ENCODE measurements around the gene DMRT2.

The DMRT2 gene

DNA sequence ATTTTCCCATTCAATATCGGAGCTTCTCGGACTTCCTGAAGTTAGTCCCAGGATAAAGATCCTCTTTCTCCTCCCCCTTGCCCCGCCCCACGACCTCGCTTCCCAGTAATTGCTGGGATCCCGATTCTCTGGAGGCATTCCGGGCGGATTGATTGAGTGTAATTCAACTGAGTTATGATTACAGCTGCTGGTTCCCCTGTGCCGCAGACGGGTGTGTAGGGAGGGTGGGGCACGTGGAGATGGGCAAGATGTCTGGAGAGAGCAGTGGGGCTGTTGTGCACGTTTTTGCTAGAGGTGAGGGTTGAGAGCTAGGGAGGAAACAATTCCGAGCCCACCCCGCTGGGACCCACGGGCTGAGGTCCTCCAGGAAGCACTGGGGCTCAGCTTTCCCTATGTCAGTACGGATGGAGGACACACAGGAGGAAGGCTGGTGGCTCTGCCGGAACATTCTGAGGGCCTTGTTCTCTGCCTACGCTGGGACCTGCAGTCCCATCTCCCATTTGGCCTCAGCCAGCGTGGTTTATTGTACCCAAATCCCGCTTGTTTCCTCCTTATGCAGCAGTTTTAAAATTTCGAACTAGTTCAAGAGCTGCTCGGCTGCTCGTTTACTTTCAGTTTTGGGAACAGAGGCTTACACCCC is 2.4 kb upstream of the DMRT2 start:
- DNase-seq (ENCODE audit: low spot score) = no peak

DNA sequence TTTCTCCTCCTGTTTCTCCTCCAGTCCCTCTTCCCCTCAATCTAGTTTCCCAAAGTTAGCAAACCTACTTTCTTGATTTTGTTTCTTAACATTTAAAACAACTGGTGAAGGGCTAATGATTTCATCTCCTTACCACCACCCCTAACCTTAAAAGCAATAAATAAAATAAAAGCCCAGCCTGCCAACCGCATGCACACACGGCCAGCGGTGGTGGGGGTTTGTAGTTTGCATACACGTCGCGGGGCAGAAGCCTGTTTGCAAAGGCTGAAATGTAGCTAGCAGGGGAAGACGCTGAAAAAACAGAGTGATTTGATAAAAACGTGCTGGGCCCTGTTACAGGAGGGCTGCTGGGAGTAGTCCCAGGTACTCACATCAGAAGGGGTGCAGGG is 1.9 kb upstream of the DMRT2 start:
- no peak for DNase-seq (ENCODE audit: low spot score)

DNA sequence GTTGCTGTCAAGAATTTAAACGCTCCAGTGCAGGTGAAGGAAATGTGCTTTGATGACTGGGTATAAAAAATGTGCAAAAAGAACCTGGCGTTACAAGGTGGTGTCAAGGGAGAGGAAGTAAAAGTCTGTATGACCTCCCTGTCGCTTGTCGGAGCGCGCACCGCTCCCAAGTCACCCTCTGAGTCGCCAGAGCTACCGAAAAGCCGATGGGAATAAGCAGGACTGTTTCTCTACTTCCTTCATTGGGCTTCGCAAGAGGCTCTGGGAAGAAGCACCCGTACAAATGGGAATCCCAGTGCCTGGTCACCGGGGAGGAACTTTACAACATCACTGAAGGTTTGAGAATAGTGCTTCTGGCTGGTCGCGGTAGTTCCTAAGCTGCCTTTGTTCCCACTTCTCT is 1.3 kb upstream of the DMRT2 start:
- DNase-seq (ENCODE audit: low spot score) = no peak

DNA sequence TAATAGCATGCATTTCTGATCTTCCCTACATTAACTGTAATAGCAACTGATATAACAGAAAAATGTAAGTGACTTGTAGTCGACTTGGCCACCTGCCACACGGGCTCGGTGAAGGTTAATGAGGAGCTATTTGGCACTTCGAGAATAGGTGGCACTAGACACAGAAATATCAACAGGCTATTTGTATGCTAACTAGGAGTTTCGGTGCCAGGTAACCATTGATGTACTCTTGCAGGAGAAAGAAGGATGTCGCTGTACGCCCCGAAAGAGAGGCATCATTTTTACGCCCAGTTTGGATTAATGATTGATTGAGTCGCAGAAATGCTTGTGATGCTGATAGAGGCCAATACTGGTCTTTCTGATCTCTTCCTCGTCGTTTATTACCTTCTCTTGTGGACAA is 516 bp upstream of the DMRT2 start:
- DNase-seq (ENCODE audit: low spot score) = no peak

DNA sequence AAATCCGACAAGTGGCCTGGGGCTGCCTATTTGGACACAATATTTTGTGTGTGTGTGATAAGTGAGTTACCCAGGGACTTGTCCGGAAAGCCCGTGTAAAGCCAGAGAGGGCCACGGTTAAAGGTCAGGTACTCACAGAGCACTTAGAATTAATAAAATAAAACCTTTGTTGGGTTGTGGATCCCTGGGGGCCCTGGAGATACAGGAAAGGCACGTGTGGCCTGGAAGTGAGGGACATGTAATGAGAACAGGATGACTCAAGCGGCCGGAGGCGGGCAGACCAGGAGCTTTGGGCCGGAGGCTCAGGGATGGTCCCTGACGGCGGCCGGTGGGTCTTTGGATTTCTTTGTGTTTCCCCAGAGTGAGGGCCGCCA is 1.0 kb downstream of the DMRT2 start:
- no peak for DNase-seq (ENCODE audit: low spot score)

DNA sequence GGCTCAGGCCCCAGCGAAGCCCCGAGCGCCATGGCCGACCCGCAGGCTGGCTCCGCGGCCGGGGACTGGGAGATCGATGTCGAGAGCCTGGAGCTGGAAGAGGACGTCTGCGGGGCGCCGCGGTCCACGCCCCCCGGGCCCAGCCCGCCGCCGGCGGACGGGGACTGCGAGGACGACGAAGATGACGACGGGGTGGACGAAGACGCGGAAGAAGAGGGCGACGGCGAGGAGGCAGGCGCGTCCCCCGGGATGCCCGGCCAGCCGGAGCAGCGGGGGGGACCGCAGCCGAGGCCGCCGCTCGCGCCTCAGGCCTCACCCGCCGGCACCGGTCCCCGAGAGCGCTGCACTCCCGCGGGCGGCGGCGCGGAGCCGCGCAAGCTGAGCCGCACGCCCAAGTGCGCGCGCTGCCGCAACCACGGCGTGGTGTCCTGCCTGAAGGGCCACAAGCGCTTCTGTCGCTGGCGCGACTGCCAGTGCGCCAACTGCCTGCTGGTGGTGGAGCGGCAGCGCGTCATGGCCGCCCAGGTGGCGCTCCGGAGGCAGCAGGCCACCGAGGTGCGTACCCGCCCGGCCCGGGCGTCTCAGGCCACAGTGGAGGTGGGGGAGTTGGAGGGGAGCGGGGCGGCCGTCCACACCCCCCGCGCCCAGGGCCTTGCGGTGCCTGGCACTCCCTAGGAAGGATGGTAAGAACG is 1.6 kb downstream of the DMRT2 start:
- DNase-seq (ENCODE audit: low spot score) = no peak

DNA sequence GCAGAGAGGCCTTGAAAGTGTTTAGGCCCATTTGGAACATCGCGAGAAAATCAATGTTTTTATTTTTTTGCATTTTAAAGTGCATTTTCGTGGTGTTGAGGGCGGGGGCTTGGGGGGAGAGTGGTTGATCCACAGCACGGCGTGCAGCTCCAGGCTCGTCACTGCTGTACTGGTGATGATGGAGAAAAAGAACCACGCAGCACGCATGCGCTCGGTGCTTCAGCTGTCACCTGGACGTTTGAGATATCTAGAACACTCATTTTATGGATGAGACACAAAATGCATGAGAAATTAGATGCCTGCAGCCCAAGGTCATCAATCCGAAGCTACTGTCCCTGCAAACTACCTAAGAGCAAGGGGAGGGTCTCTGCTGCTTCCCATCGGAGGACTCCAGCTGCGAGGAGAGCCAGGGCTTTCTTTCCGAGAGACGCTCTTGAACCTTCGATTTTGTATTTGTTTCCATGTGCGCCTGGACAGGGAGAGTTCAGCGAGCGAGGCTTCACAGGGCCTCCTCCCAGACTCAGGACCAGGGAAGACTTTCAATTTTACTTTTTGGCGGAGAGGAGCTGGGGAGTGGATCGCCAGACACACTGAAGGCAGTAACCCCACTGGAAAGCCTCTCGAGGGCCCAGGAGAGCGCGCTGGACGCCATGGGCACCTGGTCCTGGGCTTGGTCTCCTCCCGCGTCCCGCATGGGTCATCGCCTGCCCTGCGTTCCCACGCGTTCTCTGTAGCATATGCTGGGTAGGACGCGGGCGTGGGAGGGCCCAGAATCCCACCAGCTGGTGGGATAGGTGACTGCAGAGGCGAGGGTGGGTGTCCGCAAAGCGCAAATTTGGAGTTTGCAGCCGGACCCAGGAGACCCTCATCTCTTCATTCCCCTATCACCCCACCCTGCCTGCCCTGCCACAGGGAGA is 2.5 kb downstream of the DMRT2 start:
- DNase-seq (ENCODE audit: low spot score) = no peak

DNA sequence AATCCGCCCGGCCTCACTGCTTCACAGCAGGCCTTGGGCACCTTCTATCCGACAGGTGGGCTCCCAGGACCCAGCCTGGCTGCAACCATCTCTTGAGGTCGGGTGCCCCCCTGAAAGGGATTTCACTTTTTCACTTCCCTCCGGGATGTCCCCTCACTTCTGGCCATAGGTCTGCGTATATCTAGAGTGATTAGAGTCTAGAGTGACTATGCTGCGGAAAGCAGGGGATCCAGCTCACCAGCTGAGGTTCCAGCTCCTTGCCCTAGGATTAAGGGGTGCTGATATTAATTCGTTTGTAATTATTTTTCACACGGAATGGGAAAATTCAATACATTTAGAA is 3.1 kb downstream of the DMRT2 start:
- DNase-seq (ENCODE audit: low spot score) = no peak

DNA sequence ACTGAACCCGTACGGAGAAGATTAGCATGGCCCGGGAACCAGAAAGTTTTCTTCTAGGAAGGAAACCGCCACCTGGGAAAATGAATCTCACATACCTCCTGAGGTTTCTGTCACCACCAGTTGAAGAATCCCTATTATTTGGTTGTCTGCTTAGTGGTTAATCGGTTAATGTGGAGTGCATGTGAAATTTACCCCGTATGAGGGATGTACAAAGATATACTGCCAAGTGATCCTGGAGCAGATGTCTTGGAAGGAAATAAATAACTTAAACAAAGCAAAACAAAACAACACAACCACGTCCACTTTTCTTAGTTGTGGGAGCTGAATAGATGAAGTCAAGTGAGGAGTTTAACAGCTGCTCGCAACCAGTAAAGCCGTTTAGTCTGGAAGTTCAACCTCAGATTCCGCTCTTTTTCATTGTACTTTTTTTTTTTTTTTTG is 3.8 kb downstream of the DMRT2 start:
- DNase-seq (ENCODE audit: low spot score) = no peak

DNA sequence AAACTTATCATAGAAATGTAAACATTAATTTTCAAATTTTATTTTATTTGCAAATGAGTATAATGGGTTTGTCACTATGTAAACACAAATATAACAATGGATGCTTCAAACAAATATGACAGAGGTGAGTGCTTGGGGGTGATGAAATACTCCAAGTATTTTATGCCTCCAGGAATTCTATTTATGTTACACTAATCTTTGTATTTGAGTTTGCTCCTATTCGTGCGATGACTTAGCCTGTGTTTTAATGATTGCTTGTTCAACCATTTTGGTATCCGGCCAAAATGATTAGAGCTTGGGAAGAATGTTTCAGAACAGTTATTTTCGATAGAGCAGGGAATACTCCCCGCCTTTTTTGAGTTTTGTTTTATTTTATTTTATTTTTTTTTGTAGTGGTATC is 5.0 kb downstream of the DMRT2 start:
- DNase-seq (ENCODE audit: low spot score) = no peak

DNA sequence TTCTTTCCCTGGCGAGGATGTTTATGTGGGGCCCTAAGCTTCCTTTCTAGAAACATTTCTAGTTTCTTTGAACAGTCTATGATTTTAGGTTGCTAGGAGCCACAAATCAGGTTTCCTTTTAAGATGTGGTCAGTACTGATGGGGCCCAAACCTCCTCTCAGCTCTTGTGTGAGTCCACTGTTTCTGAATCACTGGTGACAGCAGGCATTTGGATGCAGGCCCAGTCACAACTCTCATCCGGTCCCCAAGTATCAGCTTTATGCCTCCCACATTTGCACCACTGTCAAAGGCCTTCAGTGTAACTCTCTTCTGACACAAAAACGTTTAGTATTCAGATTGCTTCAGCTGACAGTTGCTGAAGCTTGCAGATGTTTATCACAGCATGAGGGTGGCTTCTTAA is 7.8 kb downstream of the DMRT2 start:
- DNase-seq (ENCODE audit: low spot score) = no peak

DNA sequence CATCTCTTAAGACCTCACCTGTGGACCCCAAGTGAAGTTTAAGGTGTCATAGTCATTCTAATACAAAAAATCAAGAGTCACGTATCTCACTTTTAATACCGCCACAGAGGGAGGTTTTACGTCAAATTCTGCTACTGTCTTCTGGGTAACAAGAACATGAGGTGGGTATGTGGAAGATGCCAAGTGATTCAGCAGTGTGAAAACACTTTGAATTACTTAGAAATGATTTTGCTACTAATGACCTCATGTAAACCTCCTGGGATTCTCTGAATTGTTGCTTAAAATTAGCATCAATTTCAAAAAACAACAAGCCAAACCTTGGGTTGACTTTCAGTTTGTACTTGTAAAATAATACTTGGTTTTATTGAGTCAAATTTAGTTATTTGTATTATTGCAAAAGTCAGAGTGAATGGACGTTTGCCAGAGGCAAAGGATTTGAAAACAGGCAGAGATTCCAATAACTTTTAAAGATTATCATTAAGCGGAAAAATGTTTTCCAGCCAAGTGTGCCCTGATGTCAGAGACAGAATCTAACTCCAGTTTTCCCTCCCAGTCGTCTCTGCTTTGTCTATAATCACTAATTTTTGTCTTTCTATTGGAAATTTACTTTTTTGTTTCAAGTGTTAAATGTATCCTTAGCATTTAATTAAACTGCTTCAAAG is 8.8 kb downstream of the DMRT2 start:
- no peak for DNase-seq (ENCODE audit: low spot score)

DNA sequence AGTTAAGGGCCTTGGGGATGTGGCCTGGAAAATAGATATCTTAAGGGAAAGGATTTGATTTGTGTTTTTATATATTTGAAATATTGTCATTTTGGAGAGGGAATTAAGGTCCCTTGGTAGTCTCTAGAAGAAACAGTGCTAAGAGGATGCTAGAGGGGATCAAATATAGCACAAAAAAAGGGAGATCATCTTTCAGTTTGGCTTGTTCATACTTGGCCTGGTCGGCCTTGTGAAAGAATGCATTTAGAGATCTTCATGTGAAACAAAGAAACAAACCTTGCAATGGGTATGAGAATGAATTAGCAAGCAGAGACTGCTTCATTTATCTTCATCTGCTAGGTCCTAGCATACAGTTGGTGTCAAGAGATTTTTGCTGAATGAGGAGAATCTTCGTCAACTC is 15.0 kb downstream of the DMRT2 start:
- no peak for DNase-seq (ENCODE audit: low spot score)

DNA sequence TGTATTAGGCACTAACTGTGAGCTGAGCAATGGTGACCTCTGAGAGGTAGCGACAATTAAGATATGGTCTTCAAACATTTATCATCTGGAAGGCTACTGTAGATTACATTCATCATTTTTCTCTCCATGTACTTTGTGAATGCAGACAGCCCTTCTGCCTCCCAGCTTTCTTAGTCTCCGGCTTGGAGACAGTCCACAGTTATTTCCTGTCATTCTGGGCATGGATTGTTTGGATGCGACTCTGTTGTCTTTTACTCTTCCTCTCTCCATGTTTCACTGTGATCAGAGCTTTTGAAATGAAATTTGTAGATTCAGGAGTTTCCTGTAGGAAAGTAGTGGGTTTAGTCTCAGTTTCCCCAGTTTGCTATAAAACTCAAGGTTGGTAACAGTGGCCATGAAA is 20.5 kb downstream of the DMRT2 start:
- no peak for DNase-seq (ENCODE audit: low spot score)

DNA sequence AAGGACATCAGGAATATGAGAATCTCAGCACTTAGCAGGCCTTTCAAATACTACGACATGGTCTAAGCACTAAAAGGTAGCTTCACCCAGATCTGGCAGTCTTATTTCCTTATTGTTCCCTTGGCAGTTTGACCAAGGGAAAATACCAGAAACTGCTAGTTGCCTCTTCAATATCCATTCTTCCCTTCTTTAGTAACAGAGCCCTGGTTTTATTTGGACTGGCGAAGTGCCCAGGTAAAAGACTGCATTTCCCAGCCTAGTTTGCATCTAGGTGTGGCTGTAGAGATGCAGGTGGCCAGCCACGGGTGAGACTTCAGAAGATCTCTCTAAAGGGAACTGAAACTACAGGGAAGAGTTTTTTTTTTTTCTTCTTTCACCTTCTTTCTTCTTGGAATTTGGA is 21.6 kb downstream of the DMRT2 start:
- no peak for DNase-seq (ENCODE audit: low spot score)

DNA sequence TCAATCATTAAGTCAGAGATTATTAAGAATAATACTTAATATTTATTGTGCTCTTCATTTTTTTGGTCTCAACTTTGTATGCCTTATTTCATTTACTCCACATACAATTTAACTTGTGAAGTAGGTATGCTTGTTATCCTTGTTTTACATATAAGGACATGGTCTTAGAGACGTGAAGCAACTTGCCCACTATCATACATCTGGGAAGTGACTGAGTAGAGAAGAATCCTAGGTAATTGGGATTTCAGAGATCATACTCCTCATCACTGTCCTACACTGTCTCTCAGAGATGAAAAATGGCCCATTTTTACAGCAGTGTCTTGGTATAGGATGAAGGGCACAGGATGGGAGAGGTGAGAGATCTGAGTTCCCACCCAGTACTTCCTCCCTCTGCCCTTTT is 23.3 kb downstream of the DMRT2 start:
- DNase-seq (ENCODE audit: low spot score) = no peak

DNA sequence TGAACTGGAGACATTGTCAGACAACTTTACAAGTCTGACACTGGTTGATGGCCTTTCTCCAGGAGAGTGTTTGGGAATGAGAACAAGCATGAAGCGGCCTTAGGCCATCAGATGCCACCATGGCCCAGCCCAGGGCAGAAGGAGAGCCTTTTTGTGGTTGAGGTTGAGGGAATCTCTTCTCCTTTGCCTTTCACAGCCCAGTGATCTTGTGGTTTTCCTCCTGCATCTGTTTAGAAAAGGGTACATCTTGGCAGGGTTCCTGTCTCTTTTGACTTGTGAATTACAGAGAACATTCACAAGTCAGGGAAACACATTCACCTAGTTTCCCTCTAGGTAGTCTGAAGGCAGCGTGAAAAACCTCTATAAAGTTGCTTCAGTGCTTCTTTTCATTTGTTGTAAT is 27.5 kb downstream of the DMRT2 start:
- DNase-seq (ENCODE audit: low spot score) = no peak

DNA sequence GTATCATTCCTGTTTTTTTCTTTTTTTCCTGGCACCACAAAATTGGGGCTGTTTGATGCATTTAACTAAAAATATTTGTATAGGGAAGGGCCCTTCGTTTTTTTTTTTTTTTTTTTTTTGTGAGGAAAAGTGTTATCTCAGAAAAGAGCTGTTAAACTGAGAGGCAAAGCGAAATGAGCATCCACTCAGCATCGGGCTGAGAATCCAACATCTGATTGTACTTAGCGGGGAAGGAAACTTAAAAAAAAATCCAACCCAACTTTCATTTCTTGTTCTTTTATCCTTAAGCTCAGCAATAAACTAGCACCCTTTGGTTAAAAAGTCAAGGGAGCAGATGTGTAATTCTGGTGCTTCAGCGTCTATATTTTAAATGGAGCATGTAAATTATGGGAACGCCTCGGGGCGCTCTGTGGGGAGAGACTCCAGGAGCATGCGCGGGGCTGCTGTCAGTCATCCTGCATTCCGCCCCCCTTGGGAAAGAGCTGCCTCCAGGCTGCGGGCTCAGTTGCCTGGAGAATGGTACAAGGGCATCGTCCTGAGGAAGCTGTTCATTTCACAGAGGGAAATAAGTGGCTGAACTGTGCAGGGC is 33.3 kb downstream of the DMRT2 start:
- no peak for DNase-seq (ENCODE audit: low spot score)

DNA sequence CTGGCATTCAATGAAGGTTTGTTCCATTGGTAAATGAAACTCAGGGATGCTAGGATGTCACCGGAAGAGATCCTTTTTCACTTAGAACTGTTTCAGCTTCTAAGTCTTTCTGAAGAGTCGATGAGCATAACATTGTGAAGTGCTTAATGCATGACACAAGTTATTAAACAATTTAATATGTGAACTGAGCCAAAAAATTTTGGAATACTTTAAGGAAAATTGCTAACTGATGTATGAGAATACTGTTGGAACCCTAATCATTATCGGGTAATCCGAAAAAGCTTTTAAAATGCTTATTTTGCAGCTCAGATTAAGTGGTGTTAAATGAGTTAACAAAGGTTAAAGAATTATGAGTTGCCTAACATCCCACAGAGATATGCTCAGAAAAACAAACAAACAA is 34.9 kb downstream of the DMRT2 start:
- DNase-seq (ENCODE audit: low spot score) = no peak

DNA sequence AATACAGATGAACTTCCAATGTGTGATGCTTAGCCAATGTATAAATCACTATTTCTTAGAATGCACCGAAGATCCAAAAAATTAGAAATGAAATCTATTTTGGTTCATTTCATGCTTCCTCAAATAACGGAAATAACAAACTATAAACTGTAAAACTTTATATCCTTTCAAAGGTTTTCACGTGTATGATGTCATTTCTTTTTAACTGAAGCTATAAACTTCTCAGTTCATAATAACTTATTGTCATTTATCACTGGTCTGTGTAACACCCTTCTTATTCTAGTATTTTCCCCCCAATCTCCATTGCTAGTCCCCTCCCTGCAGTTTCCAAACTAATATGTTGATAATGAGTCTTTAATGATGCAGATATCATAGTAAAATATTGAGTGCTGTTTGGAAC is 36.4 kb downstream of the DMRT2 start:
- DNase-seq (ENCODE audit: low spot score) = no peak

DNA sequence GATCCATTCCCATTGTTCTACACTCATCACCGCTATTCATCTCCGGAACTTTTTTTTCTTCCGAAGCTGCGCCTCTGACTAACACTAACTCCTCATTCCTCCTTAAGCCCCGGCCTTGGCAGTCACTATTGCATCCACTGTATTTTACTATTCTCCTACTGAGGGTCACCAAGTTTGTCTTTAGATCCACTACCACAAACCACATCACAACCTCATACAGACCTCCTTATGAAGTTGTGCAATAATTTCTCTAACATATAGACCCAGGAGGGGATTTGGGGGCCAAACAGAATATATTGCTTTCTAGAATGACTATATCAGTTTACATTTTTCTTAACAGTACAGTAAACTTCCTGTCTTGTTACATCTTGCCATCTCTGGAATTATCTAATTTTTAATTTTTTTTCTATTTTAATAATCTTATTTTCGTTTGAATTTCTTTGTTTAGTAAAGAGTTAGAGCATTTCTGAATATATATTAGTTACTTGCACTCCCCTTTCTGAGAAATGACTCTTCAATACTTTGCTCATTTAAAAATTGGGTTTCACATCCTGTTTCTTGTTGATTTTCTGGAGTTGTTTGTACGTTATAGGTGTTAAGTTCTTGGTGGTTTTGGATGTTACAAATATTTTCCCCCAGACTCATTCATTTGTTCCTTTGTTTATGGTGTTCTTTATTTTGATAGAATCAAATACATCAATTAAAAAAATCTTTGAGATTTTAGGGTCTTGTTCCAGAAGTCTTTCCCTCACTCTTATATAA is 37.1 kb downstream of the DMRT2 start:
- DNase-seq (ENCODE audit: low spot score) = no peak

DNA sequence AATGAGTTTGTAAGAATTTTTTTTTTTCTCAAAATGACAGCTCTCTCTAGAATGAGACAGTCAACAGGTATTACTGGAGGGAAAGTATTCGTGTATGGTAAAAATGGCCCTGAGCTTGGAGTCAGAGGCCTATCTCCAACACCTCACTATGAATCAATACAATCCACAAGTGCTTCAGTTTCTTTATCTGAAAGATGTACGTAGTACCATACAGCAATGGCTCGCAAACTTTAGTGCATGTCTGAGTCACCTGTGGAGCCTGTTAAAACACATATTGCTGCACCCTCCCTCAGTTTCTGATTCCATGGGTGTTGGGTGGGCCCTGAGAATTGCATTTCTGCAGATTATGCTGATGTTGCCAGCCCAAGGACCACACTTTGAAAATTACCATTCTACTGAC is 44.6 kb downstream of the DMRT2 start:
- DNase-seq (ENCODE audit: low spot score) = no peak

Measured in ecto neural progenitor cell (in vitro differentiated cells).